Esophagus muscularis mucosa (tissue), 3 donors: Measurements from ENCODE around the gene CENPP.

Experiments used
- POLR2A ChIP-seq: fragments of 450-650 bp; IDR thresholded peaks from one replicate; pipeline ENCODE4 v1.6.1; 2017; ENCODE audit warnings: antibody characterized with exemption, moderate library complexity, mild to moderate bottlenecking, low read depth
- POLR2AphosphoS5 ChIP-seq, 2 donors: sonication (generic); formaldehyde crosslinking; IDR thresholded peaks; one replicate each; pipeline ENCODE4 v1.6.1; 2017; ENCODE audit warnings: antibody characterized with exemption in 2 of 2
- TF ChIP-seq, protein P1 (sequence below), 3 experiments: fragments of 200-600 bp in 2 of 3; fragments of 450-650 bp in 1 of 3; sonication (generic) in 2 of 3; IDR thresholded peaks; one replicate each; pipeline ENCODE4 v1.5.1; 2017 to 2019; ENCODE audit warnings: antibody characterized with exemption in 3 of 3, mild to moderate bottlenecking in 2 of 3, moderate library complexity in 1 of 3

DNA sequence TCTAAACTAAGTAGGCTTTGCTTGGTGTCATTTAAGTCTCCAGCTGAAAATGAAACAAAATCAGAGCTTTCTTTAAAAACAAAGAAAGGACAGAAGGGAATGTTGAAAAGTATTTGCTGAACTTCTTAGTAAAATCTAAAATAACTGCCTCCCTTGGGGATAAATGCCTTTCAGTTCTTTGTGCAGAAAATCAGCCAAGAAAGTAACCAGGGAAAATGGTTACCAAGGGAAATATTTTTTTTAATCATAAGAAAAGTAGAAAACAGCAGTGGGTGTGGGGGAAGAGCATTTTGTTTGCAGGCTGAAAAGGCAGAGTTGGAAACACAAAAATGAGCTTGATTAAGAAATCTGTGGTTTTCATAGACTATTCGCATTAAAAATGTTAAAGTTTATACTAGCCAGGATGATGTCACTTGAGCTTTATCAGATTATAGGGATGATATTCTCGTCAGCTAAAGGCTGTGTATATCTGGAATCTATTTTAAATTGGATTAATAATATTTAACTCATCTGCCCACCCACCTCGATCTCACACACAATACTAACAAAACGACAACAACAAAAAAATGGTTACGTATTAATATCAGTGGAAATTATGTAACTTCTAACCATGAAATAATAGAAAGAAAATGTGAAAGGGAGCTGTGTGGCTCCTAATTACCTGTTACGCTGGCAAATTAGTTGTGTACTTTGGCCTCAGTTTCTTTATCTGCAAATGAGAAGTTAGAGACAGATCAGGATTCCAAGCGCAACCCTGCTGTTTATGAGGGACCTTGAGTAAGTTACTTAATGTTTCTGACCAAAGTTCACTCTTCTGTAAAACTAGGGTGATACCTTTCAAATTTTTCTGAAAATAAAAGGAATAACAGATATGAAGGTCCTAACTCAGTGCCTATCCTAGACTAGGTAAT lies 210.4 kb downstream of the CENPP start, which contains the start of gene ECM2:
- TF ChIP-seq, protein P1, sequence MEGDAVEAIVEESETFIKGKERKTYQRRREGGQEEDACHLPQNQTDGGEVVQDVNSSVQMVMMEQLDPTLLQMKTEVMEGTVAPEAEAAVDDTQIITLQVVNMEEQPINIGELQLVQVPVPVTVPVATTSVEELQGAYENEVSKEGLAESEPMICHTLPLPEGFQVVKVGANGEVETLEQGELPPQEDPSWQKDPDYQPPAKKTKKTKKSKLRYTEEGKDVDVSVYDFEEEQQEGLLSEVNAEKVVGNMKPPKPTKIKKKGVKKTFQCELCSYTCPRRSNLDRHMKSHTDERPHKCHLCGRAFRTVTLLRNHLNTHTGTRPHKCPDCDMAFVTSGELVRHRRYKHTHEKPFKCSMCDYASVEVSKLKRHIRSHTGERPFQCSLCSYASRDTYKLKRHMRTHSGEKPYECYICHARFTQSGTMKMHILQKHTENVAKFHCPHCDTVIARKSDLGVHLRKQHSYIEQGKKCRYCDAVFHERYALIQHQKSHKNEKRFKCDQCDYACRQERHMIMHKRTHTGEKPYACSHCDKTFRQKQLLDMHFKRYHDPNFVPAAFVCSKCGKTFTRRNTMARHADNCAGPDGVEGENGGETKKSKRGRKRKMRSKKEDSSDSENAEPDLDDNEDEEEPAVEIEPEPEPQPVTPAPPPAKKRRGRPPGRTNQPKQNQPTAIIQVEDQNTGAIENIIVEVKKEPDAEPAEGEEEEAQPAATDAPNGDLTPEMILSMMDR (IDR thresholded peaks at IDR 0.05): no peak
- no peak for TF ChIP-seq POLR2A
- no peak for TF ChIP-seq POLR2AphosphoS5 (IDR thresholded peaks at IDR 0.05)
